HG03520 (cell line): ENCODE data around the gene LMX1B.
"Not testable (repeated sequence)": the region's sequence is repeated elsewhere in the genome, so short reads cannot be mapped to it uniquely, and the experiment has no call there.

Source experiments
- ATAC-seq: cut with Tn5 transposase; IDR thresholded peaks from one replicate; pipeline ENCODE4 v1.9.1; 2021; ENCODE audit warnings: mild to moderate bottlenecking, moderate library complexity; ENCODE audit not compliant: unreplicated experiment

Gene LMX1B

GRCh38 chr9:126705767-126706697, 92.3 kb downstream of the LMX1B start:
- ATAC-seq = no peak

GRCh38 chr9:126706698-126707053, 92.9 kb downstream of the LMX1B start:
- ATAC-seq = no peak

GRCh38 chr9:126707083-126707482, 93.4 kb downstream of the LMX1B start:
- ATAC-seq = no peak

- not testable (repeated sequence) for ATAC-seq
Observed at GRCh38 chr9:126707712-126708111, 94.0 kb downstream of the LMX1B start.

GRCh38 chr9:126708178-126708577, 94.5 kb downstream of the LMX1B start:
- no peak for ATAC-seq

- no peak for ATAC-seq
Observed at GRCh38 chr9:126709241-126709640, 95.5 kb downstream of the LMX1B start.

GRCh38 chr9:126715382-126715781, 101.7 kb downstream of the LMX1B start:
- ATAC-seq = no peak

GRCh38 chr9:126717441-126717840, 103.7 kb downstream of the LMX1B start:
- ATAC-seq = not testable (repeated sequence)

GRCh38 chr9:126719618-126720031, 105.9 kb downstream of the LMX1B start:
- ATAC-seq = no peak

GRCh38 chr9:126720036-126720435, 106.3 kb downstream of the LMX1B start:
- no peak for ATAC-seq

GRCh38 chr9:126720661-126721563, 107.2 kb downstream of the LMX1B start:
- ATAC-seq = no peak

GRCh38 chr9:126721564-126721981, 107.8 kb downstream of the LMX1B start:
- ATAC-seq = no peak

GRCh38 chr9:126722252-126722921, 108.7 kb downstream of the LMX1B start:
- ATAC-seq = peak; percentile 73

GRCh38 chr9:126722922-126723806, 109.4 kb downstream of the LMX1B start:
- no peak for ATAC-seq

- no peak for ATAC-seq
Observed at GRCh38 chr9:126723807-126724172, 110.1 kb downstream of the LMX1B start.

- no peak for ATAC-seq
Observed at GRCh38 chr9:126724226-126724625, 110.5 kb downstream of the LMX1B start.

GRCh38 chr9:126725485-126725884, 111.8 kb downstream of the LMX1B start:
- not testable (repeated sequence) for ATAC-seq

- ATAC-seq = not testable (repeated sequence)
Observed at GRCh38 chr9:126728210-126728609, 114.5 kb downstream of the LMX1B start.

- ATAC-seq = not testable (repeated sequence)
Observed at GRCh38 chr9:126730592-126730991, 116.9 kb downstream of the LMX1B start.

GRCh38 chr9:126733005-126733404, 119.3 kb downstream of the LMX1B start:
- ATAC-seq = no peak
